Left ventricle myocardium inferior (tissue), 1 donor: ENCODE data around the gene RPL36AL. TPM values are rescaled to one million over a fixed set of nuclear protein-coding genes. Genes with fewer than 3 reads are reported as not detected.
"Not testable (repeated sequence)": the region's sequence is repeated elsewhere in the genome, so short reads cannot be mapped to it uniquely, and the experiment has no call there.

Source experiments
- DNase-seq: peaks from one replicate; pipeline ENCODE4 v3.0.0-alpha.2; 2020
- H3K27ac ChIP-seq: fragments of 200-600 bp; replicated peaks from 2 replicates; pipeline ENCODE4 v1.8.0; 2021
- H3K27me3 ChIP-seq: fragments of 200-600 bp; 2 replicates; pipeline ENCODE4 v1.8.0; 2021; ENCODE audit warnings: low read depth
- H3K36me3 ChIP-seq: fragments of 200-600 bp; 2 replicates; pipeline ENCODE4 v1.8.0; 2021
- H3K4me1 ChIP-seq: fragments of 200-600 bp; 2 replicates; pipeline ENCODE4 v1.8.0; 2021
- H3K4me3 ChIP-seq: fragments of 200-600 bp; 2 replicates; pipeline ENCODE4 v1.8.0; 2021; ENCODE audit warnings: mild to moderate bottlenecking, moderate library complexity
- H3K9me3 ChIP-seq: fragments of 200-600 bp; replicated peaks from 2 replicates; pipeline ENCODE4 v1.8.0; 2021
- intact Hi-C: fragments of 100-400 bp; cut with micrococcal nuclease; formaldehyde crosslinking; loops from one replicate; pipeline ENCODE4 v1.11.0; 2022
- total RNA-seq: library from RNA; stranded (reverse); fragmentation: NEBNext Ultra II Directional; extraction: Animal tissue kit (Norgen Biotek cat#: 25700); gene quantifications from one replicate; pipeline ENCODE4 v1.2.1, GENCODE V29; 2021
- TF ChIP-seq, protein P1 (sequence below): fragments of 200-600 bp; IDR thresholded peaks from 2 replicates; pipeline ENCODE4 v1.8.0; 2021; ENCODE audit warnings: antibody characterized with exemption, mild to moderate bottlenecking, borderline replicate concordance
- donor health status: DM: no; HTN: yes; CAD: no; lungs with severe emphysema.

RPL36AL gene
- total RNA-seq, 1 donor from 2014 or later: 141 TPM

GRCh38 chr14:49586673-49587460, 33.6 kb downstream of the RPL36AL start:
- H3K4me1 ChIP-seq: peaks cover 27% of the 10 kb centered on the region
- intact Hi-C loops: loop anchor here (2.0 kb wide), 1 partner anchor 34 kb away; the partner anchor contains the start of genes MGAT2 and RPL36AL
- H3K9me3 ChIP-seq: no peaks in the 10 kb centered on the region
- no peaks in the 10 kb centered on the region for H3K27me3 ChIP-seq
- H3K4me3 ChIP-seq: peak overlapping the region; percentile 86
- DNase-seq: no peak
- H3K36me3 ChIP-seq: peaks cover 28% of the 10 kb centered on the region
- TF ChIP-seq, protein P1, sequence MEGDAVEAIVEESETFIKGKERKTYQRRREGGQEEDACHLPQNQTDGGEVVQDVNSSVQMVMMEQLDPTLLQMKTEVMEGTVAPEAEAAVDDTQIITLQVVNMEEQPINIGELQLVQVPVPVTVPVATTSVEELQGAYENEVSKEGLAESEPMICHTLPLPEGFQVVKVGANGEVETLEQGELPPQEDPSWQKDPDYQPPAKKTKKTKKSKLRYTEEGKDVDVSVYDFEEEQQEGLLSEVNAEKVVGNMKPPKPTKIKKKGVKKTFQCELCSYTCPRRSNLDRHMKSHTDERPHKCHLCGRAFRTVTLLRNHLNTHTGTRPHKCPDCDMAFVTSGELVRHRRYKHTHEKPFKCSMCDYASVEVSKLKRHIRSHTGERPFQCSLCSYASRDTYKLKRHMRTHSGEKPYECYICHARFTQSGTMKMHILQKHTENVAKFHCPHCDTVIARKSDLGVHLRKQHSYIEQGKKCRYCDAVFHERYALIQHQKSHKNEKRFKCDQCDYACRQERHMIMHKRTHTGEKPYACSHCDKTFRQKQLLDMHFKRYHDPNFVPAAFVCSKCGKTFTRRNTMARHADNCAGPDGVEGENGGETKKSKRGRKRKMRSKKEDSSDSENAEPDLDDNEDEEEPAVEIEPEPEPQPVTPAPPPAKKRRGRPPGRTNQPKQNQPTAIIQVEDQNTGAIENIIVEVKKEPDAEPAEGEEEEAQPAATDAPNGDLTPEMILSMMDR: peak; percentile 82
- H3K27ac ChIP-seq: peak overlapping the region; percentile 90

GRCh38 chr14:49585803-49586672, 34.4 kb downstream of the RPL36AL start, which contains the start of gene RPS29:
Gene RPS29, minus strand, starts transcription at chr14:49586380. Its CDS starts 34 bp downstream, at chr14:49586346.
- TF ChIP-seq, protein P1: no peak
- peak; percentile 97 for DNase-seq
- Histone ChIP-seq H3K27ac (peak within 1 kb of the TSS; percentile 90), H3K4me1 (peaks cover 27% of the 10 kb centered on the region), H3K4me3 (peak within 1 kb of the TSS; percentile 86), H3K9me3 (no peaks in the 10 kb centered on the region), H3K36me3 (peaks cover 33% of the 10 kb centered on the region), H3K27me3 (no peaks in the 10 kb centered on the region)
- intact Hi-C loops: loop anchor here (2.0 kb wide), 1 partner anchor 35 kb away; the partner anchor contains the start of genes MGAT2 and RPL36AL

DNA sequence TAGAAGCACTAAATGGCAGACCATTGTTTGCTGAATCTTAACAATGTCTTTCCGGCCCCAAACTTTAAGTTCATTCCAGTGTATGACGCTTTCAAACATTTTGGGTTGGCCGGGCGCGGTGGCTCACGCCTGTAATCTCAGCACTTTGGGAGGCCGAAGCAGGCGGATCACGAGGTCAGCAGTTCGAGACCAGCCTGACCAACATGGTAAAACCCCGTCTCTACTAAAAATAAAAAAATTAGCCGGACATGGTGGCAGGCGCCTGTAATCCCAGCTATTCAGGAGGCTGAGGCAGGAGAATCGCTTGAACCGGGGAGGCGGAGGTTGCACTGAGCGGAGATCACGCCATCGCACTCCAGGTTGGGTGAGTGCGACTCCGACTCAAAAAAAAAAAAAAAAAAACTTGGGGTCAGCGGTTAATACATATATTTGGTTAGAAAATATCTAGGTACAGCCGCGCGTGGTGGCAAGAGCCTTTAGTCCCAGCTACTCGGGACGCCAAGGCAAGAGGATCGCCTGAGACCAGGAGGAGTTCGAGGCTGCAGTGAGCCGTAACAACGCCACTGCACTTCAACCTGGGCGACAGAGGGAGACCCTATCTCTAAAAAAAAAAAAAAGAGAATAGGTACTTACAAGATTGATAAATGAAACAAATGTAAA, 35.3 kb downstream of the RPL36AL start:
- intact Hi-C loops, DNase-seq, H3K9me3 ChIP-seq, H3K27me3 ChIP-seq: not testable (repeated sequence)
- H3K4me1 ChIP-seq: peaks cover 27% of the 10 kb centered on the region
- H3K36me3 ChIP-seq: peaks cover 33% of the 10 kb centered on the region
- H3K27ac ChIP-seq: peak overlapping the region; percentile 90
- peak overlapping the region; percentile 86 for H3K4me3 ChIP-seq

- Histone ChIP-seq H3K27ac (no peak overlapping the region), H3K4me3 (peak overlapping the region; percentile 86), H3K27me3 (no peaks in the 10 kb centered on the region), H3K4me1 (peaks cover 27% of the 10 kb centered on the region), H3K9me3 (no peaks in the 10 kb centered on the region), H3K36me3 (peaks cover 33% of the 10 kb centered on the region)
- TF ChIP-seq, protein P1: no peak
- DNase-seq: no peak
- intact Hi-C loops: no loop called here
Measured at GRCh38 chr14:49584058-49584457, 36.4 kb downstream of the RPL36AL start.

GRCh38 chr14:49583629-49584028, 36.8 kb downstream of the RPL36AL start:
- H3K27me3 ChIP-seq: no peaks in the 10 kb centered on the region
- TF ChIP-seq, protein P1: no peak
- no peaks in the 10 kb centered on the region for H3K9me3 ChIP-seq
- no peak for DNase-seq
- peaks cover 33% of the 10 kb centered on the region for H3K36me3 ChIP-seq
- no peak overlapping the region for H3K27ac ChIP-seq
- intact Hi-C loops: no loop called here
- H3K4me1 ChIP-seq: peaks cover 27% of the 10 kb centered on the region
- H3K4me3 ChIP-seq: peak overlapping the region; percentile 86
